GM18502 (cell line): Measurements from ENCODE around the gene LKAAEAR1.
"Not testable (repeated sequence)": the region's sequence is repeated elsewhere in the genome, so short reads cannot be mapped to it uniquely, and the experiment has no call there.

Experiments
- ATAC-seq: cut with Tn5 transposase; IDR thresholded peaks from one replicate; pipeline ENCODE4 v1.9.1; 2021; ENCODE audit warnings: mild to moderate bottlenecking; ENCODE audit not compliant: unreplicated experiment, poor library complexity

LKAAEAR1 gene

GRCh38 chr20:64099880-64100565 is 15.8 kb upstream of the LKAAEAR1 start:
- ATAC-seq: no peak

GRCh38 chr20:64099086-64099786 is 15.0 kb upstream of the LKAAEAR1 start:
- ATAC-seq: no peak

- no peak for ATAC-seq
Measured at GRCh38 chr20:64098471-64099013, 14.3 kb upstream of the LKAAEAR1 start.

- ATAC-seq: no peak
Measured at GRCh38 chr20:64096535-64096934, 12.3 kb upstream of the LKAAEAR1 start.

GRCh38 chr20:64095927-64096326 is 11.7 kb upstream of the LKAAEAR1 start:
- ATAC-seq: no peak

- no peak for ATAC-seq
Measured at GRCh38 chr20:64095455-64095854, 11.3 kb upstream of the LKAAEAR1 start.

GRCh38 chr20:64093013-64093503 is 8.9 kb upstream of the LKAAEAR1 start:
- ATAC-seq: no peak

GRCh38 chr20:64092258-64093012 is 8.2 kb upstream of the LKAAEAR1 start:
- no peak for ATAC-seq

- no peak for ATAC-seq
Measured at GRCh38 chr20:64091770-64092169, 7.6 kb upstream of the LKAAEAR1 start.

GRCh38 chr20:64091340-64091739 is 7.1 kb upstream of the LKAAEAR1 start:
- no peak for ATAC-seq

- ATAC-seq: no peak
Measured at GRCh38 chr20:64090165-64090564, 6.0 kb upstream of the LKAAEAR1 start.

- ATAC-seq: not testable (repeated sequence)
Measured at GRCh38 chr20:64088586-64088985, 4.4 kb upstream of the LKAAEAR1 start.

- ATAC-seq: not testable (repeated sequence)
Measured at GRCh38 chr20:64087226-64087825, 3.1 kb upstream of the LKAAEAR1 start.

GRCh38 chr20:64086801-64087200 is 2.6 kb upstream of the LKAAEAR1 start:
- ATAC-seq: no peak

- ATAC-seq: no peak
Measured at GRCh38 chr20:64084685-64085152, 521 bp upstream of the LKAAEAR1 start.

- ATAC-seq: no peak
Measured at GRCh38 chr20:64083378-64083803, 807 bp downstream of the LKAAEAR1 start.

GRCh38 chr20:64082820-64083377 is 1.3 kb downstream of the LKAAEAR1 start:
- ATAC-seq: no peak

- no peak for ATAC-seq
Measured at GRCh38 chr20:64082126-64082731, 2.0 kb downstream of the LKAAEAR1 start.

- ATAC-seq: no peak
Measured at GRCh38 chr20:64081624-64081964, 2.6 kb downstream of the LKAAEAR1 start.
